ENCODE data around the gene IL1RL1. TPM values are rescaled to one million over a fixed set of nuclear protein-coding genes. Genes with fewer than 3 reads are reported as not detected.

Gene IL1RL1
- total RNA-seq, 4 donors from 2014 or later, result 4.3 to 20.2 (median 8.1) TPM

DNA sequence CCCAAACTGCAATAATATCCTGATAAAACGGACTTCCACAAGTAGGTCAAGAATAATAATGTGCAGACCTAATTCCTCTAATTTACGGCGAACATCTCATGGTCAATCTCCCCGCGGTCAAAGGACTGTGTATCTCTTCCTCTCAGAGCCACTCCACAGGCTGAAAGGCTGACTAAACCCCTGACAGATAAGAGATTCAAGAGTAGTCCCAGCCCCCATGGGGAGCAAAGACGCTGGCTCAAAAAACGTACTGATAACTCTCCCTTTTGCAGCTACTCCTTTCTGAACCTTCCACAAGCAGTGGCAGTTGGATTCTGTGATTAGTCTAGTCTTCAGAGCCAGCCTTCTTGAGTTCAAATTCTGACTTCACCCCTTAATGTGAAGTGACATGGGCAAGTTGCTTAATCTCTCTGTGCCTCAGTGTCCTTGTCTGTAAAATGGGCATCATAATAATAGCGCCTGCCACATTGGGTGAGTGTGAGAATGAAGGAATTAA lies 24.6 kb downstream of the IL1RL1 start:
- Histone ChIP-seq H3K27me3 (no peaks in the 10 kb centered on the region), H3K36me3 (no peaks in the 10 kb centered on the region), H3K27ac (replicated peaks in 1 of 4) (no peak overlapping the region), H3K9me3 (no peaks in the 10 kb centered on the region), H3K4me1 (peaks cover 0 to 8% (median 2%) of the 10 kb centered on the region in 4 donors), H3K4me3 (no peak overlapping the region)
- intact Hi-C loops (cut with DNase I), result no loop called here
- no peak for TF ChIP-seq POLR2AphosphoS5 (IDR thresholded peaks at IDR 0.05)
- DNase-seq (ENCODE audit: extremely low spot score), result no peak
- 65% methylated on average over 8 of the region's 8 CpGs for WGBS

GRCh38 chr2:102336502-102336945 lies 25.2 kb downstream of the IL1RL1 start:
- peak overlapping the region in 1 of 4 donors; percentile 27 for H3K27ac ChIP-seq (replicated peaks in 1 of 4)

DNA sequence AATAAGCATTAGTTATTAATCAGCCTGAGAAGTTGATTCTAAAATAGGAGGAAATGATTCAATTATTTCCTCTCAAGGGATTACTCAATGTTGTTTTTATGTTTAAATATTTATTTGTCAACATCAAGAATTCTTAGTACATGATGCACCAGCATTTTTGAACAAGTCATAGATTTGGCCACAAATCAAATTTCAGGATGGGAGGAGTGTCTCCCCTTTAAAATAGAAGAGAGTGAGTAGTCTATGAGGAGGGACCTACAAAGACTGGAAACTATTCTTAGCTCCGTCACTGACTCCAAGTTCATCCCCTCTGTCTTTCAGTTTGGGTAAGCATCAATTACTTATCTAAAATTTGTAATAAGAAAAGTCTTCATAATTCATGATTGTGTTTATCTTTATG lies 25.6 kb downstream of the IL1RL1 start:
- Histone ChIP-seq H3K27ac (replicated peaks in 1 of 4) (peak overlapping the region in 1 of 4 donors; percentile 27), H3K4me3 (no peak overlapping the region), H3K27me3 (no peaks in the 10 kb centered on the region), H3K9me3 (no peaks in the 10 kb centered on the region), H3K4me1 (peaks cover 0 to 8% (median 2%) of the 10 kb centered on the region in 4 donors), H3K36me3 (peaks cover 0 to 6% (median 0%) of the 10 kb centered on the region in 4 donors)
- TF ChIP-seq POLR2AphosphoS5 (IDR thresholded peaks at IDR 0.05) (no peak), EP300 (IDR thresholded peaks at IDR 0.05) (no peak), POLR2A (IDR thresholded peaks at IDR 0.05; ENCODE audit: low read depth) (no peak)
- TF ChIP-seq, protein P1, sequence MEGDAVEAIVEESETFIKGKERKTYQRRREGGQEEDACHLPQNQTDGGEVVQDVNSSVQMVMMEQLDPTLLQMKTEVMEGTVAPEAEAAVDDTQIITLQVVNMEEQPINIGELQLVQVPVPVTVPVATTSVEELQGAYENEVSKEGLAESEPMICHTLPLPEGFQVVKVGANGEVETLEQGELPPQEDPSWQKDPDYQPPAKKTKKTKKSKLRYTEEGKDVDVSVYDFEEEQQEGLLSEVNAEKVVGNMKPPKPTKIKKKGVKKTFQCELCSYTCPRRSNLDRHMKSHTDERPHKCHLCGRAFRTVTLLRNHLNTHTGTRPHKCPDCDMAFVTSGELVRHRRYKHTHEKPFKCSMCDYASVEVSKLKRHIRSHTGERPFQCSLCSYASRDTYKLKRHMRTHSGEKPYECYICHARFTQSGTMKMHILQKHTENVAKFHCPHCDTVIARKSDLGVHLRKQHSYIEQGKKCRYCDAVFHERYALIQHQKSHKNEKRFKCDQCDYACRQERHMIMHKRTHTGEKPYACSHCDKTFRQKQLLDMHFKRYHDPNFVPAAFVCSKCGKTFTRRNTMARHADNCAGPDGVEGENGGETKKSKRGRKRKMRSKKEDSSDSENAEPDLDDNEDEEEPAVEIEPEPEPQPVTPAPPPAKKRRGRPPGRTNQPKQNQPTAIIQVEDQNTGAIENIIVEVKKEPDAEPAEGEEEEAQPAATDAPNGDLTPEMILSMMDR (IDR thresholded peaks at IDR 0.05), result no peak
- WGBS, result 48% methylated on average over 1 of the region's 1 CpG
- intact Hi-C loops (cut with DNase I), result no loop called here
- DNase-seq (ENCODE audit: extremely low spot score), result no peak

More at GRCh38 chr2:102336502-102336945, 25.2 kb downstream of the IL1RL1 start:
- intact Hi-C loops (cut with DNase I), result no loop called here
- peaks cover 0 to 8% (median 2%) of the 10 kb centered on the region in 4 donors for H3K4me1 ChIP-seq
- H3K4me3 ChIP-seq, result no peak overlapping the region
- 71% methylated on average over 3 of the region's 3 CpGs for WGBS
- no peaks in the 10 kb centered on the region for H3K27me3 ChIP-seq
- no peak for TF ChIP-seq POLR2AphosphoS5 (IDR thresholded peaks at IDR 0.05)
- no peak for TF ChIP-seq EP300 (IDR thresholded peaks at IDR 0.05)
- TF ChIP-seq POLR2A (IDR thresholded peaks at IDR 0.05; ENCODE audit: low read depth), result no peak
- TF ChIP-seq, protein P1 (IDR thresholded peaks at IDR 0.05), result no peak
- H3K36me3 ChIP-seq, result peaks cover 0 to 5% (median 0%) of the 10 kb centered on the region in 4 donors
- no peak for DNase-seq (ENCODE audit: extremely low spot score)
- H3K9me3 ChIP-seq, result no peaks in the 10 kb centered on the region

GRCh38 chr2:102337481-102338386 lies 26.4 kb downstream of the IL1RL1 start:
- 75% methylated on average over 3 of the region's 3 CpGs for WGBS
- TF ChIP-seq POLR2AphosphoS5 (IDR thresholded peaks at IDR 0.05), result no peak
- TF ChIP-seq POLR2A (IDR thresholded peaks at IDR 0.05; ENCODE audit: low read depth), result no peak
- TF ChIP-seq EP300 (IDR thresholded peaks at IDR 0.05), result no peak
- TF ChIP-seq, protein P1 (IDR thresholded peaks at IDR 0.05), result no peak
- no peak overlapping the region for H3K27ac ChIP-seq (replicated peaks in 1 of 4)
- intact Hi-C loops (cut with DNase I), result no loop called here
- H3K9me3 ChIP-seq, result no peaks in the 10 kb centered on the region
- H3K4me1 ChIP-seq, result peaks cover 0 to 8% (median 2%) of the 10 kb centered on the region in 4 donors
- DNase-seq (ENCODE audit: extremely low spot score), result no peak
- no peaks in the 10 kb centered on the region for H3K27me3 ChIP-seq
- no peak overlapping the region for H3K4me3 ChIP-seq
- peaks cover 0 to 6% (median 0%) of the 10 kb centered on the region in 4 donors for H3K36me3 ChIP-seq

- Histone ChIP-seq H3K36me3 (peaks cover 0 to 11% (median 0%) of the 10 kb centered on the region in 4 donors), H3K9me3 (no peaks in the 10 kb centered on the region), H3K27ac (replicated peaks in 1 of 4) (no peak overlapping the region), H3K4me3 (no peak overlapping the region), H3K27me3 (peaks cover 0 to 13% (median 0%) of the 10 kb centered on the region in 4 donors), H3K4me1 (peaks cover 0 to 8% (median 2%) of the 10 kb centered on the region in 4 donors)
- intact Hi-C loops (cut with DNase I), result no loop called here
- DNase-seq (ENCODE audit: extremely low spot score), result no peak
- TF ChIP-seq POLR2AphosphoS5 (IDR thresholded peaks at IDR 0.05), result no peak
- TF ChIP-seq POLR2A (IDR thresholded peaks at IDR 0.05; ENCODE audit: low read depth), result no peak
- TF ChIP-seq EP300 (IDR thresholded peaks at IDR 0.05), result no peak
- TF ChIP-seq, protein P1 (IDR thresholded peaks at IDR 0.05), result no peak
- 85% methylated on average over 7 of the region's 7 CpGs for WGBS
These were observed 29.4 kb downstream of the IL1RL1 start for GRCh38 chr2:102340778-102341177.

Data from esophagus muscularis mucosa (tissue), 4 donors.